ENCODE data around the gene BPIFA2. TPM values are rescaled to one million over a fixed set of nuclear protein-coding genes. Genes with fewer than 3 reads are reported as not detected.

Gene BPIFA2
- total RNA-seq, 6 experiments from 2014 or later, result not detected

DNA sequence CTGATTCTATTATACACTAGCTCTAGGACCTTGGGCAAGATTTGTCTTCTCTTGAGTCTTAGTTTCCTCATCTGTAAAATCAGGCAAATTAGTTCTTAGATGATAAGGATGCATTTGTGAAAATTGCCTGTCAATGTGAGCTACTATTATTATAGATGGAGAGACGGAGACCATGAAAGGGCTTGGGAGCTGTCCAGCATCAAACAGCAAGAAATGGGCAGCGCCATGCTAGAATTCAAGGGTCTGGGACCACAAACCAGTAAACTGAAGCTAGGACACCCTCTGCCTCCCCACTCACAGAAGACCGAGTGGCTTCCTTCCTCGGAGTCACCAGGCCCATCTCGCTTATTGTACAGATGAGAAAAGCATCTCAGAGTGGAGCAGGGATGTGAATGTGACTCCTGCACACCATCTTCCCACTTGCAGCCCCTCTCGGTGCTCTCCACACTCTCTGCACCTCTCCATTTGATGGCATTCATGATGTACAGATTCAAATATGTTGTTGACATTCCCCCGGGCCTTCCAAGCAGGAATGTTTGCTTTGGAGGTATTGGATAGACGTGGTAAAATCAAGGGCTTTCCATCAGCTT, 25.0 kb downstream of the BPIFA2 start:
- Mint-ChIP-seq H3K4me1 (ENCODE audit: low read depth) (no peaks in the 10 kb centered on the region), H3K36me3 (ENCODE audit: low read depth) (no peaks in the 10 kb centered on the region), H3K27ac (no peak overlapping the region), H3K9me3 (no peaks in the 10 kb centered on the region), H3K27me3 (ENCODE audit: insufficient read depth) (peaks cover 19% of the 10 kb centered on the region), H3K4me3 (no peak overlapping the region)
- TF ChIP-seq, protein P1, sequence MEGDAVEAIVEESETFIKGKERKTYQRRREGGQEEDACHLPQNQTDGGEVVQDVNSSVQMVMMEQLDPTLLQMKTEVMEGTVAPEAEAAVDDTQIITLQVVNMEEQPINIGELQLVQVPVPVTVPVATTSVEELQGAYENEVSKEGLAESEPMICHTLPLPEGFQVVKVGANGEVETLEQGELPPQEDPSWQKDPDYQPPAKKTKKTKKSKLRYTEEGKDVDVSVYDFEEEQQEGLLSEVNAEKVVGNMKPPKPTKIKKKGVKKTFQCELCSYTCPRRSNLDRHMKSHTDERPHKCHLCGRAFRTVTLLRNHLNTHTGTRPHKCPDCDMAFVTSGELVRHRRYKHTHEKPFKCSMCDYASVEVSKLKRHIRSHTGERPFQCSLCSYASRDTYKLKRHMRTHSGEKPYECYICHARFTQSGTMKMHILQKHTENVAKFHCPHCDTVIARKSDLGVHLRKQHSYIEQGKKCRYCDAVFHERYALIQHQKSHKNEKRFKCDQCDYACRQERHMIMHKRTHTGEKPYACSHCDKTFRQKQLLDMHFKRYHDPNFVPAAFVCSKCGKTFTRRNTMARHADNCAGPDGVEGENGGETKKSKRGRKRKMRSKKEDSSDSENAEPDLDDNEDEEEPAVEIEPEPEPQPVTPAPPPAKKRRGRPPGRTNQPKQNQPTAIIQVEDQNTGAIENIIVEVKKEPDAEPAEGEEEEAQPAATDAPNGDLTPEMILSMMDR (IDR thresholded peaks at IDR 0.05), result no peak
- no peak for DNase-seq

DNA sequence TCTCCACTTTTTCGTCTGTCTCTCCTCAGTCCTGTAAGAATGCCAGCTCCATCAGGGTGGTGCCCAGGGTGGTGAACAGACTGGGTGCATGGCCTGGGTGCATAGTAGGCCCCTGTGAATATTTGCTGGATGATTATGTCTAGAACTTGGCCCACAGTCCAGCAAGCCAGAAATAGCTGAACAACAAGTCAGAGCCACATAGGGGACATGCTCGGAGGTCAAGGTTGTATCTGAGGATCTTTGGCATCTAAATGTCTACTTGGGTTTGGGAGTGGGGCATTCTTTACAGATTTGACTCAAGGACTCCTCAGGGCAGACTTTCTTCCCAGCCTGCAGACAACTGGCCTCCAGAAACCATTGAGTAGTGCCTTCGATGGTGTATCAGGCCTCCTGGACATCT, 31.1 kb downstream of the BPIFA2 start:
- H3K27ac Mint-ChIP-seq, result no peak overlapping the region
- DNase-seq, result no peak
- H3K27me3 Mint-ChIP-seq (ENCODE audit: insufficient read depth), result peaks cover 16% of the 10 kb centered on the region
- H3K36me3 Mint-ChIP-seq (ENCODE audit: low read depth), result no peaks in the 10 kb centered on the region
- no peaks in the 10 kb centered on the region for H3K4me1 Mint-ChIP-seq (ENCODE audit: low read depth)
- TF ChIP-seq, protein P1 (IDR thresholded peaks at IDR 0.05), result no peak
- H3K9me3 Mint-ChIP-seq, result no peaks in the 10 kb centered on the region
- no peak overlapping the region for H3K4me3 Mint-ChIP-seq

DNA sequence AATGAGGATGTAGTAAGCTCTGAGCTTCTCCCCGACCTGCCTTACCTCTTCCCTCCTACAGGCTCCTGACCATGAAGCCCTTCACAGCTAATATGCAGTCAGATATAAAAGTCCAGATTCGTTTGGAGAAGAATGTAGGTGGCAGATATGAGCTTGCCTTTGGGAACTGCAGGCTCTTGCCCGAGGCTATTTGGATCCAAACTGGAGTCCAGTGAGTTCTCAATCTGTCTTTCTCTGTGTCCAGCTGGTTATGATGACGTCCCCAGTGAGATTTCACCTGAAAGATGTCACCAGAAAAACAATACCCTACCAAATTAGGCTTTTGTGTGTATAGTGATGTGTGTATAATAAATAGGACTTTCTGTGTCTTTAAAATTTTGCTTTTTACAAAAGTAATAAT, 34.5 kb downstream of the BPIFA2 start:
- H3K9me3 Mint-ChIP-seq, result no peaks in the 10 kb centered on the region
- no peak for DNase-seq
- H3K4me1 Mint-ChIP-seq (ENCODE audit: low read depth), result no peaks in the 10 kb centered on the region
- TF ChIP-seq, protein P1 (IDR thresholded peaks at IDR 0.05), result no peak
- H3K4me3 Mint-ChIP-seq, result no peak overlapping the region
- H3K36me3 Mint-ChIP-seq (ENCODE audit: low read depth), result no peaks in the 10 kb centered on the region
- no peak overlapping the region for H3K27ac Mint-ChIP-seq
- peaks cover 13% of the 10 kb centered on the region; the same call in 1 of the 2 replicates for H3K27me3 Mint-ChIP-seq (ENCODE audit: insufficient read depth)

DNA sequence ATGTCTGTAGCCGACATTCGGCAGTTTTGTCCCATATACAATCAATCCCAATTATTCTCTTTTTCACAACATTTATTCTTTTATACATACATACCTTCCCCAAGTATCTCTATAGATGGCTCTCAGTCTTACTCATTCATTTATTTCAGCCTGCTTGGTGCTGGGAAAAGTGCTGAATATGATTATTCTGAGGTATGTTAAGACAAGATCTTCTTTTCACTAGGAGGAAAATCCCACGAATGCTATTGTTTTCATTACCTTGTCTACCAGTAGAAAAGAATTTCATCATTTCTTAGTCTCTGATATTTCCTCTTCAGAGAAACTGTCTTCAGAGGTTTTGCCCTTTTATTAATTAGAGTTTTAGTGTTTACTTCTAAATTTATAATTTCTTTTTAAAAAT, 35.5 kb downstream of the BPIFA2 start:
- Mint-ChIP-seq H3K27ac (no peak overlapping the region), H3K27me3 (ENCODE audit: insufficient read depth) (peaks cover 9% of the 10 kb centered on the region; the same call in 1 of the 2 replicates), H3K4me3 (no peak overlapping the region), H3K36me3 (ENCODE audit: low read depth) (no peaks in the 10 kb centered on the region), H3K9me3 (no peaks in the 10 kb centered on the region), H3K4me1 (ENCODE audit: low read depth) (no peaks in the 10 kb centered on the region)
- TF ChIP-seq, protein P1 (IDR thresholded peaks at IDR 0.05), result no peak
- no peak for DNase-seq

DNA sequence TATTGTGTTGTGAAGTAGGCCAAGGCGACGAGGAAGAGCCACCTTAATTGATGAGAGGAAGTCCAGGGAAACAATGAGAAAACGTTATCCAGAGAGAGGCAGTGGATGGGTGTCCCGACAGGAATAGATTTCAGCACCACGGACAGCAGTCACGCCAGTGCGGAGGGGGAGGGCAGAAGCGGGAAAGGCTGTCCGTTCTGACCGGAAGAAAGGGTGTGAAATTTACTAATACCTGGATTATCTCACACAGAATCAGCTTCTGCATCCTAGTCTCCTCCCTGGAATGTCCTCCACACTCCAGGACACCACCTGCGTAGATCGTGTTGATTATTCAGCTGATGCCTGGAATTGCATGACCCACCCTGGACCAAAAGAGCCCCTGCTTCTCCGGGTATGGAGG, 41.8 kb downstream of the BPIFA2 start:
- Mint-ChIP-seq H3K4me1 (ENCODE audit: low read depth) (no peaks in the 10 kb centered on the region), H3K4me3 (no peak overlapping the region), H3K9me3 (no peaks in the 10 kb centered on the region), H3K36me3 (ENCODE audit: low read depth) (no peaks in the 10 kb centered on the region), H3K27ac (no peak overlapping the region), H3K27me3 (ENCODE audit: insufficient read depth) (peaks cover 9% of the 10 kb centered on the region)
- DNase-seq, result peak; percentile 38
- TF ChIP-seq, protein P1 (IDR thresholded peaks at IDR 0.05), result no peak

DNA sequence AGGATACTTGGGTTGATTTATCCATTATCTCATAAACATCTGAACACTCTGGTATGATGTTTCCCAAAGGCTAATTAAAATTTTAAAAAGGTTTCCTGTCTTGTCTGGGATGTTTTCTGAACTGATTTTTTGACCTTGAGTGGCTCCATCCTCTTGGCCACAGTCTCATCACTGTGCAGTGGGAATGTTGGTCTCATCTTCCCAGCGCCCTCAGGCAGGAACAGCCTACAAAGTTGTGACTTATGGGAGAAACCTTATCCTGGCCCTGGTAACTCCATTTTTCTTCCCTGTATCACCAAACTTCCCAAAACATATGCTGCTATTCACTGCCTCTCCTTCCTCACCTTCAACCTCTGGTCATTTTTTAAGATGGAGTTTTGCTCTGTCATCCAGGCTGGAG, 42.4 kb downstream of the BPIFA2 start:
- peaks cover 14% of the 10 kb centered on the region for H3K27me3 Mint-ChIP-seq (ENCODE audit: insufficient read depth)
- no peak for DNase-seq
- no peak overlapping the region for H3K4me3 Mint-ChIP-seq
- TF ChIP-seq, protein P1 (IDR thresholded peaks at IDR 0.05), result no peak
- H3K4me1 Mint-ChIP-seq (ENCODE audit: low read depth), result no peaks in the 10 kb centered on the region
- no peaks in the 10 kb centered on the region for H3K9me3 Mint-ChIP-seq
- no peak overlapping the region for H3K27ac Mint-ChIP-seq
- no peaks in the 10 kb centered on the region for H3K36me3 Mint-ChIP-seq (ENCODE audit: low read depth)
